GM12873 (cell line): ENCODE measurements around the gene NPHS2.

Experiments
- CTCF ChIP-seq: IDR thresholded peaks from 2 replicates; pipeline ENCODE4 v1.5.1; 2012; ENCODE audit warnings: low read depth, mild to moderate bottlenecking, moderate library complexity, low read length, control low read depth; ENCODE audit not compliant: insufficient read depth; ENCODE audit errors: missing control alignments

Gene NPHS2

GRCh38 chr1:179576509-179576908 is 761 bp upstream of the NPHS2 start:
- TF ChIP-seq CTCF, result no peak

- no peak for TF ChIP-seq CTCF
Observed at GRCh38 chr1:179558078-179558477, 17.7 kb downstream of the NPHS2 start.

- TF ChIP-seq CTCF, result no peak
Observed at GRCh38 chr1:179554427-179554826, 21.3 kb downstream of the NPHS2 start.

GRCh38 chr1:179550746-179551682 is 24.7 kb downstream of the NPHS2 start:
- TF ChIP-seq CTCF, result no peak

GRCh38 chr1:179549368-179549700 is 26.4 kb downstream of the NPHS2 start:
- no peak for TF ChIP-seq CTCF

DNA sequence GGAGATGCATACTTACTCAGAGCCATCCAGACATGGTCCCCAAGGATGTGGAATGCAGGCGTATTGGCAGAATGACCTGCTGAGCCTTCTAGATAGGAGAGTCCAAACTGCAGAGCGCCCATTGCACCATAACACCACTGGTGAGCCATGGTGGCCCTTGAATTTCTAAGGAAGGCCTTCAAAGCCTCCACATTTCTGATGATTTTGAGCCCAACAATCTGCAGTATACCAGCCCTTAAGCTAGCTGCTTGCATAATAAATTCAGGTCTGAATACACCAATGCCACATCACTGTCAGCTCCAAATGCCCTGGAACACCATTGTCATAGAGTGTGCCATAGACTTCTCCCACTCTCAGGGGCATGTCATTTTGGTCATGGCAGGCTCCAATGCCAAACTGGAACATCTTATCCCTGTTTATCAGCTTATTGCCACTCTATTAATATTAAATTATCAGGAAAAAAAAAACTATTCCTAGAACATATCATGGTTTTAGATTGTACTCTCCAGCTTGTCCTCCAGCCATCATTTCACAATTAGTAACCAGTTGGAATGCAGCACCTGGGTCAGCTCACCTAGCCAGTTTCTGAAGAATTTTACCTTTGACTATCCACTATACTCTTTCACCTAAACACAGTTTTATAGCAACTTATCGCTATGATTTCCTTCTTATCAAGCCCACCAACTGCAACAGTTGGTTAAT is 26.9 kb downstream of the NPHS2 start:
- no peak for TF ChIP-seq CTCF

DNA sequence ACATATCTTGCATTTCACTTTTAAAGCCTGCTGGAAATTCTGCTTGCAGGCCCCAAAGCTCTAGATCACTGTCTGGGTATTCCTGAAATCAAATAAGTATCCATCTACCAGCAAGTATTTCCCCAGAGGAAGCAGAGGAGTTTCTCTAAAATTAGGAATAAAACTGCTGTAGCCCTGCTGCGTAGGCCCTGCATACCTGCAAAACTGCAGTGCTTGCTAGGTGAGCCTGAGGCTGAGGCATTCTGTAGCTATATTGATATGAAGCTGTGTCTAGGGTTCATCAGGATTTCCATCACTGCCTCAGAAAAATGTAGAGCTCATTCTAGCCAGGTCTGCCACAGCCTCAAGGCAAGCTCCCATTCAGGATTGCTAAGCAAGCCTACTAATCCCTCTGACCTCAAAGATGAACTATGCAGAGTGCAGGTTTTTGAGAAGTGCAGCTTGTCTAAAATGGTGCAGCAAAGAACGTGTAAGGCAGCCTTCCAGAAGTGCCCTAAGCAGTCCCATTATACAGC is 28.7 kb downstream of the NPHS2 start:
- no peak for TF ChIP-seq CTCF
